Spleen (tissue), 11 donors: ENCODE data around the gene ASB6. TPM values are rescaled to one million over a fixed set of nuclear protein-coding genes. Genes with fewer than 3 reads are reported as not detected.

Source experiments
- DNase-seq: peaks from one replicate; pipeline ENCODE4 v3.0.0-alpha.2; 2020
- H3K27ac ChIP-seq, 8 donors: fragments of 200-600 bp; sonication (generic) in 7 of 8; 1 replicate in 4 of 8; 2 replicates in 4 of 8; pipeline versions ENCODE4 v1.5.0 to v1.8.0; 2016 to 2021; ENCODE audit warnings: inconsistent platforms in 4 of 8, mild to moderate bottlenecking in 4 of 8, moderate library complexity in 1 of 8
- H3K27me3 ChIP-seq, 7 donors: fragments of 200-600 bp; sonication (generic) in 6 of 7; replicated peaks in 1 of 7; 1 replicate in 4 of 7; 2 replicates in 3 of 7; pipeline versions ENCODE4 v1.5.0 to v1.8.0; 2016 to 2021; ENCODE audit warnings: inconsistent platforms in 3 of 7, mild to moderate bottlenecking in 1 of 7
- H3K36me3 ChIP-seq, 6 donors: fragments of 200-600 bp; sonication (generic) in 5 of 6; 1 replicate in 4 of 6; 2 replicates in 2 of 6; pipeline versions ENCODE4 v1.5.0 to v1.8.0; 2016 to 2021; ENCODE audit warnings: inconsistent platforms in 2 of 6
- H3K4me1 ChIP-seq, 6 donors: fragments of 200-600 bp; sonication (generic) in 5 of 6; 1 replicate in 3 of 6; 2 replicates in 3 of 6; pipeline versions ENCODE4 v1.5.0 to v1.8.0; 2016 to 2021; ENCODE audit warnings: inconsistent platforms in 3 of 6
- H3K4me3 ChIP-seq, 8 donors: fragments of 200-600 bp; sonication (generic) in 7 of 8; 1 replicate in 4 of 8; 2 replicates in 4 of 8; pipeline versions ENCODE4 v1.5.0 to v1.8.0; 2016 to 2021; ENCODE audit warnings: inconsistent platforms in 4 of 8, mild to moderate bottlenecking in 4 of 8, moderate library complexity in 2 of 8
- H3K9me3 ChIP-seq, 8 donors: fragments of 200-600 bp; sonication (generic) in 7 of 8; 1 replicate in 4 of 8; 2 replicates in 4 of 8; pipeline versions ENCODE4 v1.5.0 to v1.8.0; 2016 to 2021; ENCODE audit warnings: inconsistent platforms in 4 of 8
- POLR2A ChIP-seq, 3 donors: fragments of 450-650 bp; IDR thresholded peaks; one replicate each; pipeline ENCODE4 v1.5.1; 2017; ENCODE audit warnings: antibody characterized with exemption in 3 of 3, mild to moderate bottlenecking in 1 of 3
- POLR2AphosphoS5 ChIP-seq, 3 donors: sonication (generic); formaldehyde crosslinking; IDR thresholded peaks; one replicate each; pipeline ENCODE4 v1.5.1; 2017; ENCODE audit warnings: antibody characterized with exemption in 3 of 3
- WGBS, 5 donors: extraction: QIAGEN DNeasy Blood & Tissue Kit in 3 of 5; methylation state at CpG; one replicate each; pipeline versions ENCODE4 v1.1.5 to v1.1.7; 2013 to 2018; 5-methylcytosine and 5-hydroxymethylcytosine counted together
- intact Hi-C: fragments of 100-400 bp; cut with DNase I; formaldehyde crosslinking; loops from one replicate; pipeline ENCODE4 v1.15.0; 2023; ENCODE audit warnings: low total_unique reads
- polyA plus RNA-seq, 3 donors: library from polyadenylated mRNA; stranded (reverse); fragments of 200-250 nt; gene quantifications; one replicate each; pipeline ENCODE4 v1.2.1, GENCODE V29; 2013
- total RNA-seq, 7 donors: library from RNA; depleted of rRNA in 3 of 7; stranded (reverse); fragments of >200 nt in 3 of 7; fragmentation: NEBNext Ultra II Directional in 4 of 7; extraction: Animal tissue kit (Norgen Biotek cat#: 25700) in 4 of 7; gene quantifications; one replicate each; pipeline versions ENCODE4 v1.1.0 to v1.2.1, GENCODE V29; 2016 to 2021
- TF ChIP-seq, protein P1 (sequence below), 11 experiments: fragments of 200-600 bp in 7 of 11; fragments of 450-650 bp in 4 of 11; sonication (generic) in 4 of 11; IDR thresholded peaks in 8 of 11; conservative IDR thresholded peaks in 3 of 11; 1 replicate in 7 of 11; 2 replicates in 4 of 11; pipeline versions ENCODE4 v1.4.0 to v1.8.0; 2016 to 2021; ENCODE audit warnings: antibody characterized with exemption in 11 of 11, inconsistent platforms in 4 of 11, mild to moderate bottlenecking in 1 of 11
- donor health status: healthy with polysubstance abuse.
- donor health status: DM: no; HTN: no; CAD: no; lungs with moderate emphysema.
- donor health status: DM: no; HTN: no; CAD: no.
- donor health status: Bipolar disorder and iron deficiency.
- donor health status: healthy.
- donor health status: DM: no; HTN: no; CAD: no.
- donor health status: DM: yes; HTN: yes; CAD: no.

ASB6 gene
- total and polyA plus RNA-seq, 10 donors, result 11.5 to 30.8 (median 21.3) TPM

DNA sequence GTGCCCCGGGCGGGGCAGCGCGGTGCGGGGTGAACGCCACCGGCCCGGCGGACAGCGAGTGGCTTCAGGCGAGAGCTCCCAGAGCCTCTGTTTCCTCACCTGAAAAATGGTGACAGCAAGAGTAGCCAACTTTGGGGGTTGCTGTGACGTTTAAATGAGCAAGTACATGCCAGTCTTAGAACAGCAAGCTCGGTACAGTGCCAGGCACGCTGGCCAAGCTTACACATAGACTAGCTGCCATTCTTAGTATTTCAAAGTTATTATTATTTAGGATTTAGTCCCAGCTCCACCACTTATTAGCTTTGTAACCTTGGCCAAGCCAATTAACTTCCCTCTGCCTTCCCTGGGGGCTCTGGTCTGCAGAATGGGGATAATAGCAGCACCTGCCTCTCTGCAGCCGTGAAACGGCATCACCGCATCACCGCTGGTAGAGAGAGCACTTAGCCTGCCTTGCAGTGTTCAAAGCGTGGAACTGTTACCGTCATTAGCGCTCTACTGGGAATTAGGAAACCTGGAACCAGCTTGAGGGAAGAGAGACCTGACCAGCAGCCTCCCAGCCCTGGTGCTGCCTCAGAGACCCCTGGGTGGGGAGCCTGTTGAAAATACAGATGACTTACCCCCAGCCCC is 21.2 kb downstream of the ASB6 start, which contains the start of gene C9orf50:
C9orf50 (minus strand) TSS at position 433 of the 627 bp plus-strand sequence. CDS start 527 bp downstream, outside the sequence.
- no peaks in the 10 kb centered on the region for H3K9me3 ChIP-seq
- intact Hi-C loops, result no loop called here
- H3K4me3 ChIP-seq, result peak within 1 kb of the TSS; percentile 7 to 68 (median 36)
- H3K4me1 ChIP-seq, result peaks cover 14 to 38% (median 33%) of the 10 kb centered on the region in 6 donors
- peak within 1 kb of the TSS in 3 of 8 donors; percentile 10 to 37 (median 28) for H3K27ac ChIP-seq
- 31 to 64% (median 36%) methylated on average over 10 to 21 of the region's 21 CpGs for WGBS, 5 donors
- peaks cover 0 to 35% (median 26%) of the 10 kb centered on the region in 7 donors for H3K27me3 ChIP-seq
- TF ChIP-seq POLR2A (IDR thresholded peaks at IDR 0.05) (no peak), POLR2AphosphoS5 (IDR thresholded peaks at IDR 0.05) (no peak)
- TF ChIP-seq, protein P1, sequence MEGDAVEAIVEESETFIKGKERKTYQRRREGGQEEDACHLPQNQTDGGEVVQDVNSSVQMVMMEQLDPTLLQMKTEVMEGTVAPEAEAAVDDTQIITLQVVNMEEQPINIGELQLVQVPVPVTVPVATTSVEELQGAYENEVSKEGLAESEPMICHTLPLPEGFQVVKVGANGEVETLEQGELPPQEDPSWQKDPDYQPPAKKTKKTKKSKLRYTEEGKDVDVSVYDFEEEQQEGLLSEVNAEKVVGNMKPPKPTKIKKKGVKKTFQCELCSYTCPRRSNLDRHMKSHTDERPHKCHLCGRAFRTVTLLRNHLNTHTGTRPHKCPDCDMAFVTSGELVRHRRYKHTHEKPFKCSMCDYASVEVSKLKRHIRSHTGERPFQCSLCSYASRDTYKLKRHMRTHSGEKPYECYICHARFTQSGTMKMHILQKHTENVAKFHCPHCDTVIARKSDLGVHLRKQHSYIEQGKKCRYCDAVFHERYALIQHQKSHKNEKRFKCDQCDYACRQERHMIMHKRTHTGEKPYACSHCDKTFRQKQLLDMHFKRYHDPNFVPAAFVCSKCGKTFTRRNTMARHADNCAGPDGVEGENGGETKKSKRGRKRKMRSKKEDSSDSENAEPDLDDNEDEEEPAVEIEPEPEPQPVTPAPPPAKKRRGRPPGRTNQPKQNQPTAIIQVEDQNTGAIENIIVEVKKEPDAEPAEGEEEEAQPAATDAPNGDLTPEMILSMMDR (IDR thresholded peaks at IDR 0.05 in 8 of 11, conservative IDR thresholded peaks at IDR 0.05 in 3 of 11), result no peak
- no peaks in the 10 kb centered on the region for H3K36me3 ChIP-seq
- DNase-seq, result no peak

DNA sequence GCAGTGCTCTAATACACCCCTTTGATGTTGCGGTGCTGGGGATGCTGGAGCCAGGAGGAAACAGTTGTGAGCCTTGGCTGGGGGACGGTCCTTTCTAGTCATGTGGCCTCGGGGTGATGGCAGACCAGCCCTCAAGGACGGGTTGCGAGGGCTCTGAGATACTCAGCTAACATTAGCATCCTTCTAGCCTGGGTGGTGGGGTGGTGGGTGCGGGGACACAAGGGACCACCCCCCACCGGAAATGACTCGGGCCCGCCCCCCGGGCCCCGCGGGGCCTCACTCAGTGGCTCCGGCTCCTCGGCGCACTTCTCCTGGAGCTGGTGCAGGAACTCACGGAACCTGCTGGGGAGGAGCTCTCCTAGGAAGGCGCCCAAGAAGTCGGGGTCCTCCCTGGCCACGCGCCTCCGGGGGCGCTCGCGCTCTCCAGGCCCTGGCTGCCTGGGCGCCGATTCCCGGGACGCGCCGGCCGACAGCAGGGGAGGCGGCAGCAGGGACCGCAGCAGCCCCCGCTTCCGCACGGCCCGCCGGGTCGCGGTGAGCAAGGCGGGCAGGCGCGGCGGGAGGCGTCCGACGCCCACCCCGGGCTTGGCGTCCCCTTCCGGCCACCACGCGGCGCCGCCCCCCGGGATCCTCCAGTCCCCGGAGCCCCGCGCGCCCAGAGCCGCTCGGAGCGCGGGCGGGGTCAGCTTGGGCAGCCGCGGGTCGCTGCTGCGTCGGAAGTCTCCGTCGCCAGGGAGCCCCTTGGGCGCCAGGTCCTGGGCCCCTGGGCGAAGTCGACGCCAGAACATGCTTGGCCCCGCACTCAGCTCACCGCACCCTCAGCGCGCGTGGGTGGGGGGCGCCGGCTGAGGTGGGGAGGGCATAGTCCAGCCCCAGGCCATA is 21.9 kb downstream of the ASB6 start:
- Histone ChIP-seq H3K9me3 (no peaks in the 10 kb centered on the region), H3K27ac (peak overlapping the region in 3 of 8 donors; percentile 10 to 37 (median 28)), H3K27me3 (peaks cover 0 to 35% (median 26%) of the 10 kb centered on the region in 7 donors), H3K4me3 (peak overlapping the region; percentile 7 to 68 (median 36)), H3K36me3 (no peaks in the 10 kb centered on the region), H3K4me1 (peaks cover 9 to 31% (median 25%) of the 10 kb centered on the region in 6 donors)
- peak; percentile 77 for DNase-seq
- intact Hi-C loops, result no loop called here
- 1 to 5% (median 2%) methylated on average over 10 to 82 of the region's 82 CpGs for WGBS, 5 donors
- TF ChIP-seq POLR2A (IDR thresholded peaks at IDR 0.05), result no peak
- no peak for TF ChIP-seq POLR2AphosphoS5 (IDR thresholded peaks at IDR 0.05)
- TF ChIP-seq, protein P1 (IDR thresholded peaks at IDR 0.05 in 8 of 11, conservative IDR thresholded peaks at IDR 0.05 in 3 of 11), result peak in 1 of 11 experiments; percentile 20

GRCh38 chr9:129617167-129617566 is 24.8 kb downstream of the ASB6 start:
- intact Hi-C loops, result no loop called here
- WGBS, 5 donors, result 0 to 13% (median 11%) methylated on average over 1 of the region's 1 CpG
- no peak for DNase-seq

More at GRCh38 chr9:129617167-129617566, 24.8 kb downstream of the ASB6 start:
- TF ChIP-seq, protein P1 (IDR thresholded peaks at IDR 0.05 in 8 of 11, conservative IDR thresholded peaks at IDR 0.05 in 3 of 11), result no peak
- TF ChIP-seq POLR2A (IDR thresholded peaks at IDR 0.05) (no peak), POLR2AphosphoS5 (IDR thresholded peaks at IDR 0.05) (no peak)
- Histone ChIP-seq H3K4me1 (peaks cover 0 to 30% (median 18%) of the 10 kb centered on the region in 6 donors), H3K4me3 (no peak overlapping the region), H3K27me3 (peaks cover 0 to 45% (median 26%) of the 10 kb centered on the region in 7 donors), H3K9me3 (no peaks in the 10 kb centered on the region), H3K36me3 (no peaks in the 10 kb centered on the region), H3K27ac (no peak overlapping the region)
